GM12878 (cell line): ENCODE data around the gene MTMR6. TPM values are rescaled to one million over a fixed set of nuclear protein-coding genes. Genes with fewer than 3 reads are reported as not detected.
A peak's percentile ranks its signal among the peaks of the same experiment; 100 is the strongest.

Experiments
- ATAC-seq: fragments of 200-7000 bp; cut with Tn5 transposase; 3 replicates; pipeline ENCODE4 v1.9.1; 2020; ENCODE audit warnings: mild to moderate bottlenecking, moderate library complexity
- BruUV-seq: library from RNA; stranded (reverse); fragments of 400-500 nt; replicated peaks from 2 replicates; lab custom pipeline; 2021; lab: Mats Ljungman, UMichigan
- CTCF ChIA-PET: fragments of 300-600 bp; sonication (Branson Sonifier 250); formaldehyde crosslinking; extraction: SDS; loops from one replicate; lab custom pipeline; 2021; ENCODE audit warnings: inconsistent platforms; lab: Yijun Ruan, JAX
- POLR2A ChIA-PET: fragments of 350-600 bp; formaldehyde crosslinking; extraction: SDS; loops from one replicate; lab custom pipeline; 2021; ENCODE audit warnings: inconsistent platforms; lab: Charles Lee
- RAD21 ChIA-PET: fragments of 300-600 bp; sonication (Branson Sonifier 250); formaldehyde crosslinking; loops from one replicate; lab custom pipeline; 2023; ENCODE audit warnings: antibody characterized with exemption; ENCODE audit not compliant: unreplicated experiment; lab: Charles Lee
- SMC1A ChIA-PET: fragments of 300-600 bp; sonication (Branson Sonifier 250); formaldehyde crosslinking; loops from one replicate; lab custom pipeline; 2023; ENCODE audit not compliant: unreplicated experiment, uncharacterized antibody; lab: Charles Lee
- DNase-seq: peaks from one replicate; pipeline ENCODE4 v3.0.0-alpha.2; 2011; ENCODE audit warnings: low read depth, low spot score
- FAIRE-seq: peaks from 3 replicates; lab custom pipeline; 2011; peaks lifted over from hg19 to GRCh38; lab: Jason Lieb, UNC
- H2AFZ ChIP-seq: 2 replicates; pipeline ENCODE4 v1.6.0; 2011; ENCODE audit warnings: low read depth, low read length, control low read depth; ENCODE audit not compliant: control insufficient read depth
- H3K27ac ChIP-seq: 2 replicates; pipeline ENCODE4 v1.5.1; 2011; ENCODE audit warnings: control low read depth; ENCODE audit not compliant: control insufficient read depth, insufficient read depth
- H3K27me3 ChIP-seq, 2 experiments: replicated peaks in 1 of 2; 2 replicates each; pipeline versions ENCODE4 v1.6.0 to v1.6.1; 2011; ENCODE audit warnings: low read length in 1 of 2; ENCODE audit not compliant: control insufficient read depth in 2 of 2, insufficient read depth in 2 of 2
- H3K36me3 ChIP-seq, 2 experiments: 2 replicates each; pipeline ENCODE4 v1.5.1; 2011; ENCODE audit warnings: low read length in 1 of 2; ENCODE audit not compliant: control insufficient read depth in 2 of 2, insufficient read depth in 2 of 2
- H3K4me1 ChIP-seq: 2 replicates; pipeline ENCODE4 v1.6.1; 2011; ENCODE audit warnings: mild to moderate bottlenecking, low read length, moderate library complexity, mixed read lengths; ENCODE audit not compliant: control insufficient read depth, insufficient read depth
- H3K4me2 ChIP-seq: 2 replicates; pipeline ENCODE4 v1.6.0; 2011; ENCODE audit warnings: control low read depth; ENCODE audit not compliant: control insufficient read depth, insufficient read depth
- H3K4me3 ChIP-seq: fragments of 200-600 bp; sonication (generic); 2 replicates; pipeline ENCODE4 v1.5.1; 2016
- H3K79me2 ChIP-seq: 2 replicates; pipeline ENCODE4 v1.6.0; 2011; ENCODE audit warnings: low read length; ENCODE audit not compliant: control insufficient read depth, insufficient read depth
- H3K9ac ChIP-seq: 2 replicates; pipeline ENCODE4 v1.8.0; 2011; ENCODE audit warnings: low read length, control low read depth, mixed read lengths; ENCODE audit not compliant: control insufficient read depth, insufficient read depth
- H3K9me3 ChIP-seq: replicated peaks from 3 replicates; pipeline ENCODE4 v1.5.1; 2011; ENCODE audit warnings: mild to moderate bottlenecking, low read length; ENCODE audit not compliant: control insufficient read depth, insufficient read depth
- H4K20me1 ChIP-seq: 2 replicates; pipeline ENCODE4 v1.6.0; 2011; ENCODE audit not compliant: control insufficient read depth, insufficient read depth
- BACH1 ChIP-seq: fragments of 450-650 bp; IDR thresholded peaks from 2 replicates; pipeline ENCODE4 v1.6.1; 2017; ENCODE audit warnings: mild to moderate bottlenecking, borderline replicate concordance
- CBFB ChIP-seq: IDR thresholded peaks from 2 replicates; pipeline ENCODE4 v1.6.1; 2016; ENCODE audit warnings: antibody characterized with exemption, low read depth
- CREM ChIP-seq: IDR thresholded peaks from 2 replicates; pipeline ENCODE4 v1.6.1; 2014; ENCODE audit warnings: antibody characterized with exemption, low read depth
- EED ChIP-seq: sonication (generic); IDR thresholded peaks from 2 replicates; pipeline ENCODE4 v1.6.1; 2016; ENCODE audit warnings: antibody characterized with exemption, low read depth
- ESRRA ChIP-seq: IDR thresholded peaks from 2 replicates; pipeline ENCODE4 v1.6.1; 2012; ENCODE audit warnings: mild to moderate bottlenecking, low read length, improper control_type of control experiment
- IKZF1 ChIP-seq: fragments of 450-650 bp; conservative IDR thresholded peaks from 2 replicates; pipeline ENCODE4 v1.6.1; 2017; ENCODE audit warnings: antibody characterized with exemption, mild to moderate bottlenecking
- IKZF2 ChIP-seq, 2 experiments: fragments of 450-650 bp; IDR thresholded peaks; 2 replicates each; pipeline ENCODE4 v1.6.1; 2017; ENCODE audit warnings: mild to moderate bottlenecking in 2 of 2, moderate library complexity in 2 of 2
- IRF3 ChIP-seq: fragments of 450-650 bp; IDR thresholded peaks from 2 replicates; pipeline ENCODE4 v1.6.1; 2014; ENCODE audit warnings: mild to moderate bottlenecking
- NRF1 ChIP-seq: conservative IDR thresholded peaks from 2 replicates; pipeline ENCODE4 v1.6.1; 2011; ENCODE audit warnings: mild to moderate bottlenecking, low read depth, low read length, improper control_type of control experiment
- PAX5 ChIP-seq: IDR thresholded peaks from 2 replicates; pipeline ENCODE4 v1.6.1; 2011; ENCODE audit warnings: low read depth, low read length, borderline replicate concordance
- PBX3 ChIP-seq: IDR thresholded peaks from 2 replicates; pipeline ENCODE4 v1.6.1; 2011; ENCODE audit warnings: mild to moderate bottlenecking, low read depth, low read length, moderate library complexity; ENCODE audit not compliant: insufficient replicate concordance
- POU2F2 ChIP-seq: IDR thresholded peaks from 3 replicates; pipeline ENCODE4 v1.6.1; 2011; ENCODE audit warnings: low read depth, mild to moderate bottlenecking, low read length, borderline replicate concordance
- RUNX3 ChIP-seq: IDR thresholded peaks from 2 replicates; pipeline ENCODE4 v1.6.1; 2012; ENCODE audit warnings: low read length, inconsistent platforms
- SMC3 ChIP-seq: IDR thresholded peaks from 2 replicates; pipeline ENCODE4 v1.6.1; 2011; ENCODE audit warnings: low read length, improper control_type of control experiment, borderline replicate concordance
- ZNF384 ChIP-seq: IDR thresholded peaks from 2 replicates; pipeline ENCODE4 v1.6.1; 2012; ENCODE audit warnings: low read depth, mild to moderate bottlenecking, low read length, improper control_type of control experiment, borderline replicate concordance
- WGBS: methylation state at CpG from one replicate; pipeline ENCODE4 v1.1.6; 2016; ENCODE audit warnings: low lambda C conversion rate; ENCODE audit not compliant: insufficient replicate concordance, insufficient coverage; ENCODE audit errors: missing lambda C conversion rate; 5-methylcytosine and 5-hydroxymethylcytosine counted together
- in situ Hi-C: fragments of 300-500 bp; cut with MboI; formaldehyde crosslinking; loops from 9 replicates; pipeline ENCODE4 v1.14.3; 2018; ENCODE audit warnings: mixed read lengths
- intact Hi-C: fragments of 100-400 bp; cut with micrococcal nuclease; formaldehyde crosslinking; loops from one replicate; pipeline ENCODE4 v1.14.2; 2022; ENCODE audit not compliant: unreplicated experiment
- polyA plus RNA-seq, 11 experiments: library from polyadenylated mRNA; depleted of rRNA in 4 of 11; unstranded in 6 of 11; stranded (reverse) in 5 of 11; fragments of >200 nt; fragmentation: Nextera tagmentation in 4 of 11; fragmentation: Illumina TruSeq in 1 of 11; extraction: Ambion mirVana in 4 of 11; extraction: Trizol in 1 of 11; gene quantifications; 1 replicate in 1 of 11; 2 replicates in 10 of 11; pipeline versions ENCODE4 v1.2.1 to v1.2.3, GENCODE V29; 2011 to 2016; ENCODE audit warnings: inconsistent platforms in 2 of 11, missing spikeins in 2 of 11, low read depth in 1 of 11
- total RNA-seq, 4 experiments: library from RNA; depleted of rRNA in 3 of 4; stranded (reverse); fragments of >200 nt in 3 of 4; fragmentation: Illumina TruSeq in 1 of 4; extraction: Trizol in 1 of 4; gene quantifications; 2 replicates each; pipeline versions ENCODE4 v1.2.1 to v1.2.3, GENCODE V29; 2013 to 2021
- TF ChIP-seq, protein P1 (sequence below): IDR thresholded peaks from 2 replicates; pipeline ENCODE4 v1.6.1; 2012; ENCODE audit warnings: low read length, inconsistent platforms

The MTMR6 gene
- total and polyA plus RNA-seq, 10 of the 15 experiments (the other 5 are each of a cell fraction or from before 2014, with no cell fraction given) = 9.8 to 24.2 (median 16.0) TPM

GRCh38 chr13:25281193-25281934 lies 5.9 kb downstream of the MTMR6 start:
- POLR2A ChIA-PET = interaction anchor here (0.6 kb wide), 1 partner anchor 25 kb away, joined by 3 read pairs; no protein-coding TSS in a partner anchor

More at GRCh38 chr13:25281193-25281934, 5.9 kb downstream of the MTMR6 start:
- Histone ChIP-seq H4K20me1 (no peaks in the 10 kb centered on the region; the same call in 1 of the 2 replicates), H3K27me3 (no peaks in the 10 kb centered on the region), H3K36me3 (no peaks in the 10 kb centered on the region), H2AFZ (peak overlapping the region; percentile 53; the same call in 1 of the 2 replicates), H3K9me3 (no peaks in the 10 kb centered on the region), H3K79me2 (peaks cover 9% of the 10 kb centered on the region), H3K4me2 (peak overlapping the region; percentile 69), H3K4me1 (peaks cover 12% of the 10 kb centered on the region), H3K4me3 (peak overlapping the region; percentile 24; the same call in 1 of the 2 replicates), H3K27ac (peak overlapping the region; percentile 57), H3K9ac (peak overlapping the region; percentile 0; the same call in 1 of the 2 replicates)
- no peak for TF ChIP-seq SMC3
- TF ChIP-seq IKZF1 = peak; percentile 24; the same call in 1 of the 2 replicates
- TF ChIP-seq POU2F2 = 0 out of 3 replicates have a peak, but pooled peaks have one; percentile 29
- peak; percentile 81 for TF ChIP-seq EED
- TF ChIP-seq, protein P1, sequence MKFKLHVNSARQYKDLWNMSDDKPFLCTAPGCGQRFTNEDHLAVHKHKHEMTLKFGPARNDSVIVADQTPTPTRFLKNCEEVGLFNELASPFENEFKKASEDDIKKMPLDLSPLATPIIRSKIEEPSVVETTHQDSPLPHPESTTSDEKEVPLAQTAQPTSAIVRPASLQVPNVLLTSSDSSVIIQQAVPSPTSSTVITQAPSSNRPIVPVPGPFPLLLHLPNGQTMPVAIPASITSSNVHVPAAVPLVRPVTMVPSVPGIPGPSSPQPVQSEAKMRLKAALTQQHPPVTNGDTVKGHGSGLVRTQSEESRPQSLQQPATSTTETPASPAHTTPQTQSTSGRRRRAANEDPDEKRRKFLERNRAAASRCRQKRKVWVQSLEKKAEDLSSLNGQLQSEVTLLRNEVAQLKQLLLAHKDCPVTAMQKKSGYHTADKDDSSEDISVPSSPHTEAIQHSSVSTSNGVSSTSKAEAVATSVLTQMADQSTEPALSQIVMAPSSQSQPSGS = no peak
- TF ChIP-seq ESRRA = no peak
- peak; percentile 45 to 55; a peak in 3 of 4 replicates for TF ChIP-seq IKZF2 (IDR thresholded peaks at IDR 0.05)
- TF ChIP-seq RUNX3 = 0 out of 2 replicates have a peak, but pooled peaks have one; percentile 23
- no peak for TF ChIP-seq ZNF384
- TF ChIP-seq IRF3 = no peak
- TF ChIP-seq BACH1 = no peak
- peak; percentile 64; the same call in 1 of the 2 replicates for TF ChIP-seq PAX5
- no peak for TF ChIP-seq NRF1
- 0 out of 2 replicates have a peak, but pooled peaks have one; percentile 27 for TF ChIP-seq CBFB
- no peak for TF ChIP-seq CREM
- TF ChIP-seq PBX3 = no peak
- intact Hi-C loops (loop anchor here (10.0 kb wide), 1 partner anchor 357 kb away; a partner anchor contains a TSS), in situ Hi-C loops (no loop called here)
- SMC1A ChIA-PET = interaction anchor here (1.1 to 1.6 kb wide), 2 partner anchors 9 to 101 kb away, joined by 3 to 5 read pairs; no protein-coding TSS in a partner anchor
- CTCF ChIA-PET = no interaction called here
- WGBS = 11% methylated on average over 4 of the region's 4 CpGs
- ATAC-seq = peak; percentile 83
- RAD21 ChIA-PET = no interaction called here
- BruUV-seq = no TSS peak
- peak; percentile 45 for DNase-seq
- FAIRE-seq = peak; percentile 98
